Loucy (cell line): ENCODE measurements around the gene PTPRN2.

Experiments used
- CTCF ChIP-seq: fragments of 200-600 bp; sonication (generic); conservative IDR thresholded peaks from 2 replicates; pipeline ENCODE4 v1.5.1; 2014; ENCODE audit warnings: mild to moderate bottlenecking, antibody characterized with exemption, low read length
- EZH2phosphoT487 ChIP-seq: fragments of 200-600 bp; IDR thresholded peaks from 2 replicates; pipeline ENCODE4 v1.6.1; 2018; ENCODE audit warnings: antibody characterized with exemption, mild to moderate bottlenecking, moderate library complexity, borderline replicate concordance

- TF ChIP-seq CTCF, result no peak
- TF ChIP-seq EZH2phosphoT487, result no peak
Measured at GRCh38 chr7:157702311-157703023, 885.2 kb downstream of the PTPRN2 start.
